Chondrocyte (in vitro differentiated cells): Measurements from ENCODE around the gene PXN. TPM values are rescaled to one million over a fixed set of nuclear protein-coding genes. Genes with fewer than 3 reads are reported as not detected.

ENCODE experiments used
- DNase-seq: peaks from one replicate; pipeline ENCODE4 v3.0.0; 2021; ENCODE audit warnings: mixed read lengths, low spot score
- H3K27ac Mint-ChIP-seq: one replicate; pipeline ENCODE4 v1.8.0; 2021; ENCODE audit warnings: mild to moderate bottlenecking, moderate library complexity, mixed read lengths; ENCODE audit not compliant: unreplicated experiment
- H3K27me3 Mint-ChIP-seq: 2 replicates; pipeline ENCODE4 v1.8.0; 2021; ENCODE audit warnings: low read depth, mixed read lengths
- H3K36me3 Mint-ChIP-seq: 2 replicates; pipeline ENCODE4 v1.8.0; 2021; ENCODE audit warnings: low read depth, mixed read lengths
- H3K4me1 Mint-ChIP-seq: 2 replicates; pipeline ENCODE4 v1.8.0; 2021; ENCODE audit warnings: low read depth, mild to moderate bottlenecking, mixed read lengths
- H3K4me3 Mint-ChIP-seq: one replicate; pipeline ENCODE4 v1.8.0; 2021; ENCODE audit warnings: mild to moderate bottlenecking, moderate library complexity, mixed read lengths; ENCODE audit not compliant: unreplicated experiment
- H3K9me3 Mint-ChIP-seq: 2 replicates; pipeline ENCODE4 v1.8.0; 2021; ENCODE audit warnings: low read depth, mixed read lengths
- CTCF ChIP-seq: fragments of 200-600 bp; sonication (generic); IDR thresholded peaks from 2 replicates; pipeline ENCODE4 v1.5.0; 2021; ENCODE audit warnings: antibody characterized with exemption, mild to moderate bottlenecking, moderate library complexity
- total RNA-seq: library from RNA; stranded (reverse); gene quantifications from 3 replicates; pipeline ENCODE4 v1.2.1, GENCODE V29; 2021

PXN gene
- total RNA-seq, 1 donor from 2014 or later, result 70.5 TPM

- H3K4me3 Mint-ChIP-seq, result no peak overlapping the region
- no peaks in the 10 kb centered on the region for H3K36me3 Mint-ChIP-seq
- no peak for TF ChIP-seq CTCF
- H3K4me1 Mint-ChIP-seq, result peaks cover 19% of the 10 kb centered on the region
- no peak overlapping the region for H3K27ac Mint-ChIP-seq
- no peak for DNase-seq
- no peaks in the 10 kb centered on the region for H3K9me3 Mint-ChIP-seq
- no peaks in the 10 kb centered on the region for H3K27me3 Mint-ChIP-seq
These were observed 17.8 kb upstream of the PXN start for GRCh38 chr12:120283318-120283717.

GRCh38 chr12:120278137-120279069, 12.9 kb upstream of the PXN start:
- DNase-seq, result no peak
- TF ChIP-seq CTCF, result no peak
- Mint-ChIP-seq H3K4me3 (no peak overlapping the region), H3K27me3 (no peaks in the 10 kb centered on the region), H3K36me3 (no peaks in the 10 kb centered on the region), H3K4me1 (peaks cover 2% of the 10 kb centered on the region), H3K9me3 (no peaks in the 10 kb centered on the region), H3K27ac (no peak overlapping the region)

GRCh38 chr12:120276734-120277133, 11.2 kb upstream of the PXN start:
- no peak overlapping the region for H3K4me3 Mint-ChIP-seq
- TF ChIP-seq CTCF, result no peak
- no peaks in the 10 kb centered on the region for H3K36me3 Mint-ChIP-seq
- H3K4me1 Mint-ChIP-seq, result no peaks in the 10 kb centered on the region
- H3K9me3 Mint-ChIP-seq, result no peaks in the 10 kb centered on the region
- no peak overlapping the region for H3K27ac Mint-ChIP-seq
- no peak for DNase-seq
- H3K27me3 Mint-ChIP-seq, result no peaks in the 10 kb centered on the region

GRCh38 chr12:120267736-120268135, 2.2 kb upstream of the PXN start:
- no peaks in the 10 kb centered on the region for H3K27me3 Mint-ChIP-seq
- H3K4me3 Mint-ChIP-seq, result no peak overlapping the region
- peaks cover 26% of the 10 kb centered on the region for H3K4me1 Mint-ChIP-seq
- TF ChIP-seq CTCF, result no peak
- H3K9me3 Mint-ChIP-seq, result no peaks in the 10 kb centered on the region
- no peaks in the 10 kb centered on the region for H3K36me3 Mint-ChIP-seq
- H3K27ac Mint-ChIP-seq, result no peak overlapping the region
- DNase-seq, result no peak

- Mint-ChIP-seq H3K27ac (peak overlapping the region; percentile 13), H3K4me1 (peaks cover 40% of the 10 kb centered on the region), H3K9me3 (no peaks in the 10 kb centered on the region), H3K36me3 (no peaks in the 10 kb centered on the region), H3K4me3 (peak overlapping the region; percentile 59), H3K27me3 (no peaks in the 10 kb centered on the region)
- no peak for TF ChIP-seq CTCF
- no peak for DNase-seq
These were observed 795 bp upstream of the PXN start for GRCh38 chr12:120266180-120266870.
